ENCODE results near the gene MRPL19.
"Not testable (repeated sequence)": the region's sequence is repeated elsewhere in the genome, so short reads cannot be mapped to it uniquely, and the experiment has no call there.

DNA sequence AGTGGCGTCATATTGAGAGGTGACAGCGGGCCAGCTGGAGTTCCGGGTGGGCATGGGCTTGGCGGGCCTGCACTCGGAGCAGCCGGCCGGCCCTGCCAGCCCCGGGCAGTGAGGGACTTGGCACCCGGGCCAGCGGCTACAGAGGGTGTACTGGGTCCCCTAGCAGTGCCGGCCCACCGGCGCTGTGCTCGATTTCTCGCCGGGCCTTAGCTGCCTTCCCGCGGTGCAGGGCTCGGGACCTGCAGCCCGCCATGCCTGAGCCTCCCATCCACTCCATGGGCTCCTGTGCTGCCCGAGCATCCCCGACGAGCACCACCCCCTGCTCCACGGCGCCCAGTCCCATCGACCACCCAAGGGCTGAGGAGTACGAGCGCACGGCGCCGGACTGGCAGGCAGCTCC, 65.0 kb downstream of the MRPL19 start:
- TF ChIP-seq, protein P1, sequence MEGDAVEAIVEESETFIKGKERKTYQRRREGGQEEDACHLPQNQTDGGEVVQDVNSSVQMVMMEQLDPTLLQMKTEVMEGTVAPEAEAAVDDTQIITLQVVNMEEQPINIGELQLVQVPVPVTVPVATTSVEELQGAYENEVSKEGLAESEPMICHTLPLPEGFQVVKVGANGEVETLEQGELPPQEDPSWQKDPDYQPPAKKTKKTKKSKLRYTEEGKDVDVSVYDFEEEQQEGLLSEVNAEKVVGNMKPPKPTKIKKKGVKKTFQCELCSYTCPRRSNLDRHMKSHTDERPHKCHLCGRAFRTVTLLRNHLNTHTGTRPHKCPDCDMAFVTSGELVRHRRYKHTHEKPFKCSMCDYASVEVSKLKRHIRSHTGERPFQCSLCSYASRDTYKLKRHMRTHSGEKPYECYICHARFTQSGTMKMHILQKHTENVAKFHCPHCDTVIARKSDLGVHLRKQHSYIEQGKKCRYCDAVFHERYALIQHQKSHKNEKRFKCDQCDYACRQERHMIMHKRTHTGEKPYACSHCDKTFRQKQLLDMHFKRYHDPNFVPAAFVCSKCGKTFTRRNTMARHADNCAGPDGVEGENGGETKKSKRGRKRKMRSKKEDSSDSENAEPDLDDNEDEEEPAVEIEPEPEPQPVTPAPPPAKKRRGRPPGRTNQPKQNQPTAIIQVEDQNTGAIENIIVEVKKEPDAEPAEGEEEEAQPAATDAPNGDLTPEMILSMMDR (conservative IDR thresholded peaks at IDR 0.05; ENCODE audit: low read depth, low read length): not testable (repeated sequence)
- TF ChIP-seq EZH2 (IDR thresholded peaks at IDR 0.05; ENCODE audit: low read length, unreplicated experiment); EZH2phosphoT487 (IDR thresholded peaks at IDR 0.05; ENCODE audit: borderline replicate concordance, low read length): not testable (repeated sequence)
